ENCODE measurements around the gene NTF3.

DNA sequence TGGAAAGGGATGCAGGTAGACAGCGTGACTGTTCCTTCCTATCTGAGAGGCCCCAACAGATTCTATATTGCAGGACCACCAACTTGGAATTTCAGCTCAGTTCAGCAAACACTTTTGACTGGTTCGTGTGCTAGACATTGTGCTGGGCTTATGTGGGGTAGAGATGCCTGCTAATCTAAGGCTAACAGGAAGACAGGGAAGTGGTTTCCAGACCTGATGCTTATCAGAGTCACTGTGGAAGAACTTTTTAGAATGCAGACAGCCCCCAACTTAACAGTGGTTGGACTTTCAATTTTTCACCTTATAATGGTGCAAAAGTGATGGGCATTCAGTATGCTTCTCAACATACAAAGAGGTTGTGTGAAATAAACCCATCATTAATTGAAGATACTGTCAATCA, 32.2 kb downstream of the NTF3 start:
- TF ChIP-seq, protein P1, sequence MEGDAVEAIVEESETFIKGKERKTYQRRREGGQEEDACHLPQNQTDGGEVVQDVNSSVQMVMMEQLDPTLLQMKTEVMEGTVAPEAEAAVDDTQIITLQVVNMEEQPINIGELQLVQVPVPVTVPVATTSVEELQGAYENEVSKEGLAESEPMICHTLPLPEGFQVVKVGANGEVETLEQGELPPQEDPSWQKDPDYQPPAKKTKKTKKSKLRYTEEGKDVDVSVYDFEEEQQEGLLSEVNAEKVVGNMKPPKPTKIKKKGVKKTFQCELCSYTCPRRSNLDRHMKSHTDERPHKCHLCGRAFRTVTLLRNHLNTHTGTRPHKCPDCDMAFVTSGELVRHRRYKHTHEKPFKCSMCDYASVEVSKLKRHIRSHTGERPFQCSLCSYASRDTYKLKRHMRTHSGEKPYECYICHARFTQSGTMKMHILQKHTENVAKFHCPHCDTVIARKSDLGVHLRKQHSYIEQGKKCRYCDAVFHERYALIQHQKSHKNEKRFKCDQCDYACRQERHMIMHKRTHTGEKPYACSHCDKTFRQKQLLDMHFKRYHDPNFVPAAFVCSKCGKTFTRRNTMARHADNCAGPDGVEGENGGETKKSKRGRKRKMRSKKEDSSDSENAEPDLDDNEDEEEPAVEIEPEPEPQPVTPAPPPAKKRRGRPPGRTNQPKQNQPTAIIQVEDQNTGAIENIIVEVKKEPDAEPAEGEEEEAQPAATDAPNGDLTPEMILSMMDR (conservative IDR thresholded peaks at IDR 0.05; ENCODE audit: low read length) = no peak
- no peak for TF ChIP-seq EZH2phosphoT487 (IDR thresholded peaks at IDR 0.05; ENCODE audit: borderline replicate concordance)

Data from Loucy (cell line).